ENCODE results near the gene TMTC2.

The TMTC2 gene

DNA sequence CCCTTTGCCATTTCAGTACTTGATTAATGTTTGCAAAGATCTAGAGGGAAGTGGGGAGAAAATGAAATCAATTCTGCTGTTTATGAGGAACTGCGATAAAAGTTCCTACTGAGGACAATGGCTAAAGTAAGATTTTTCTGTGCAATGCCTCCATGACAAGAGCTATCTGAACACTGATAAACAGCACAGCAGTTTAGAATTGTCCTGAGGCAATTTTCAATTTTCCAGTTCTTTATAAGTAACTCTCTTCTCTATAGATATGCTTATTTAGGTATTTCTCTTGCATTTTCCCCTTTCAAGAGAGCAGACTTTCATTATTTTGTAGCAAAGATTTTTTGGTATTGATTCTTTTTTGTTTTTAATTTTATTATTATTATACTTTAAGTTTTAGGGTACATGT is 34.6 kb upstream of the TMTC2 start:
- TF ChIP-seq EZH2phosphoT487 (IDR thresholded peaks at IDR 0.05; ENCODE audit: low read depth): no peak
- TF ChIP-seq, protein P1, sequence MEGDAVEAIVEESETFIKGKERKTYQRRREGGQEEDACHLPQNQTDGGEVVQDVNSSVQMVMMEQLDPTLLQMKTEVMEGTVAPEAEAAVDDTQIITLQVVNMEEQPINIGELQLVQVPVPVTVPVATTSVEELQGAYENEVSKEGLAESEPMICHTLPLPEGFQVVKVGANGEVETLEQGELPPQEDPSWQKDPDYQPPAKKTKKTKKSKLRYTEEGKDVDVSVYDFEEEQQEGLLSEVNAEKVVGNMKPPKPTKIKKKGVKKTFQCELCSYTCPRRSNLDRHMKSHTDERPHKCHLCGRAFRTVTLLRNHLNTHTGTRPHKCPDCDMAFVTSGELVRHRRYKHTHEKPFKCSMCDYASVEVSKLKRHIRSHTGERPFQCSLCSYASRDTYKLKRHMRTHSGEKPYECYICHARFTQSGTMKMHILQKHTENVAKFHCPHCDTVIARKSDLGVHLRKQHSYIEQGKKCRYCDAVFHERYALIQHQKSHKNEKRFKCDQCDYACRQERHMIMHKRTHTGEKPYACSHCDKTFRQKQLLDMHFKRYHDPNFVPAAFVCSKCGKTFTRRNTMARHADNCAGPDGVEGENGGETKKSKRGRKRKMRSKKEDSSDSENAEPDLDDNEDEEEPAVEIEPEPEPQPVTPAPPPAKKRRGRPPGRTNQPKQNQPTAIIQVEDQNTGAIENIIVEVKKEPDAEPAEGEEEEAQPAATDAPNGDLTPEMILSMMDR (IDR thresholded peaks at IDR 0.05; ENCODE audit: low read depth, low read length): no peak
- H4K20me1 ChIP-seq (ENCODE audit: insufficient read depth, low read length): no peaks in the 10 kb centered on the region
- no peaks in the 10 kb centered on the region for H3K79me2 ChIP-seq (ENCODE audit: low read length)
- H3K27me3 ChIP-seq (ENCODE audit: low read depth, low read length): no peaks in the 10 kb centered on the region
- H3K36me3 ChIP-seq (replicated peaks; ENCODE audit: low read depth, low read length): no peaks in the 10 kb centered on the region
- no peak overlapping the region for H3K27ac ChIP-seq (ENCODE audit: low read length)
- H3K4me3 ChIP-seq (ENCODE audit: low read length): no peak overlapping the region
- H3K9ac ChIP-seq (ENCODE audit: low read length): no peak overlapping the region
- no peaks in the 10 kb centered on the region for H3K9me3 ChIP-seq (ENCODE audit: insufficient read depth, low read length)
- no peak overlapping the region for H3K4me2 ChIP-seq (ENCODE audit: low read length)
- no peak overlapping the region for H2AFZ ChIP-seq (ENCODE audit: low read depth, low read length)
- peaks cover 7% of the 10 kb centered on the region; the same call in 1 of the 2 replicates for H3K4me1 ChIP-seq (ENCODE audit: low read length)

DNA sequence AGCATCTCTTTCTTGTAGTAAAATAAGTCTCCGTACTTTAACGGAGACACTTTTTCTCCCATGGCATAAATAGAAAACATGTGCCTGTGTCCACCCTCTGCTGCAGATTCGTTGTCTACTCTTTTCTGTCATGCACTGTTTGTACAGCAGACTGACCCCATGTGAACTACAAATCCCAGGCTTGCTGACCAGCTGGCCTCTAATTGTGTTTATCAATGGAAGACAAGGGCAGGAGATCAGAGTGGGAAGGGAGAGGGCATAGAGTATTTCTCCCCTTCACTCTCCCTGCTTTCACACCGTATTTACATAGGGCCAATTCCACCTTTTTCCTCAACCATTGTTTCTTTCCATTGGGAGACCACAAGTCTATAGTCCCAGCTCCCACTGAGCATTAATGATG is 31.0 kb upstream of the TMTC2 start:
- no peaks in the 10 kb centered on the region for H3K27me3 ChIP-seq (ENCODE audit: low read depth, low read length)

GRCh38 chr12:82659343-82660207 is 27.1 kb upstream of the TMTC2 start:
- Histone ChIP-seq H3K4me3 (ENCODE audit: low read length) (no peak overlapping the region), H3K36me3 (replicated peaks; ENCODE audit: low read depth, low read length) (no peaks in the 10 kb centered on the region), H3K27ac (ENCODE audit: low read length) (no peak overlapping the region), H3K4me2 (ENCODE audit: low read length) (no peak overlapping the region), H3K4me1 (ENCODE audit: low read length) (no peaks in the 10 kb centered on the region), H3K9ac (ENCODE audit: low read length) (no peak overlapping the region), H3K79me2 (ENCODE audit: low read length) (no peaks in the 10 kb centered on the region), H3K27me3 (ENCODE audit: low read depth, low read length) (no peaks in the 10 kb centered on the region), H4K20me1 (ENCODE audit: insufficient read depth, low read length) (no peaks in the 10 kb centered on the region), H3K9me3 (ENCODE audit: insufficient read depth, low read length) (no peaks in the 10 kb centered on the region), H2AFZ (ENCODE audit: low read depth, low read length) (no peak overlapping the region)
- TF ChIP-seq, protein P1 (IDR thresholded peaks at IDR 0.05; ENCODE audit: low read depth, low read length): no peak
- TF ChIP-seq EZH2phosphoT487 (IDR thresholded peaks at IDR 0.05; ENCODE audit: low read depth): no peak

More for the DNA sequence above, 31.0 kb upstream of the TMTC2 start:
- H2AFZ ChIP-seq (ENCODE audit: low read depth, low read length): no peak overlapping the region
- no peak overlapping the region for H3K27ac ChIP-seq (ENCODE audit: low read length)
- H3K4me2 ChIP-seq (ENCODE audit: low read length): no peak overlapping the region
- H3K9me3 ChIP-seq (ENCODE audit: insufficient read depth, low read length): no peaks in the 10 kb centered on the region
- H3K4me3 ChIP-seq (ENCODE audit: low read length): no peak overlapping the region
- no peaks in the 10 kb centered on the region for H3K79me2 ChIP-seq (ENCODE audit: low read length)
- H3K4me1 ChIP-seq (ENCODE audit: low read length): 0 out of 2 replicates have a peak, but pooled peaks cover 1% of the 10 kb centered on the region
- no peak for TF ChIP-seq EZH2phosphoT487 (IDR thresholded peaks at IDR 0.05; ENCODE audit: low read depth)
- TF ChIP-seq, protein P1 (IDR thresholded peaks at IDR 0.05; ENCODE audit: low read depth, low read length): no peak
- H3K9ac ChIP-seq (ENCODE audit: low read length): no peak overlapping the region
- H3K36me3 ChIP-seq (replicated peaks; ENCODE audit: low read depth, low read length): no peaks in the 10 kb centered on the region
- no peaks in the 10 kb centered on the region for H4K20me1 ChIP-seq (ENCODE audit: insufficient read depth, low read length)

- no peaks in the 10 kb centered on the region for H3K79me2 ChIP-seq (ENCODE audit: low read length)
- H4K20me1 ChIP-seq (ENCODE audit: insufficient read depth, low read length): no peaks in the 10 kb centered on the region
- H2AFZ ChIP-seq (ENCODE audit: low read depth, low read length): no peak overlapping the region
- no peaks in the 10 kb centered on the region for H3K9me3 ChIP-seq (ENCODE audit: insufficient read depth, low read length)
- H3K36me3 ChIP-seq (replicated peaks; ENCODE audit: low read depth, low read length): no peaks in the 10 kb centered on the region
- TF ChIP-seq EZH2phosphoT487 (IDR thresholded peaks at IDR 0.05; ENCODE audit: low read depth): no peak
- TF ChIP-seq, protein P1 (IDR thresholded peaks at IDR 0.05; ENCODE audit: low read depth, low read length): no peak
- H3K4me2 ChIP-seq (ENCODE audit: low read length): no peak overlapping the region
- H3K9ac ChIP-seq (ENCODE audit: low read length): no peak overlapping the region
- no peak overlapping the region for H3K4me3 ChIP-seq (ENCODE audit: low read length)
- no peaks in the 10 kb centered on the region for H3K4me1 ChIP-seq (ENCODE audit: low read length)
- H3K27me3 ChIP-seq (ENCODE audit: low read depth, low read length): no peaks in the 10 kb centered on the region
- H3K27ac ChIP-seq (ENCODE audit: low read length): no peak overlapping the region
Measured at GRCh38 chr12:82660541-82661325, 26.0 kb upstream of the TMTC2 start.
